ENCODE measurements around the gene CCAR1. TPM values are rescaled to one million over a fixed set of nuclear protein-coding genes. Genes with fewer than 3 reads are reported as not detected.
A peak's percentile ranks its signal among the peaks of the same experiment; 100 is the strongest.
"Not testable (repeated sequence)": the region's sequence is repeated elsewhere in the genome, so short reads cannot be mapped to it uniquely, and the experiment has no call there.

Gene CCAR1
- total and polyA plus RNA-seq, 7 experiments from 2014 or later, result 31.7 to 89.5 (median 87.7) TPM

- Mint-ChIP-seq H3K4me1 (peaks cover 6 to 27% (median 17%) of the 10 kb centered on the region in 7 donors), H3K36me3 (peaks cover 4 to 31% (median 18%) of the 10 kb centered on the region in 5 donors), H3K27me3 (no peaks in the 10 kb centered on the region), H3K4me3 (no peak overlapping the region), H3K9me3 (no peaks in the 10 kb centered on the region), H3K27ac (peak overlapping the region in 1 of 9 donors; percentile 9)
- Histone ChIP-seq H3K9me3 (ENCODE audit: control insufficient read depth in 2 of 3, low read length in 3 of 3) (no peaks in the 10 kb centered on the region), H3K36me3 (ENCODE audit: control insufficient read depth in 2 of 3, insufficient read depth in 3 of 3, low read length in 3 of 3) (peaks cover 0 to 56% (median 4%) of the 10 kb centered on the region in 3 experiments), H3K27ac (ENCODE audit: low read depth, low read length) (no peak overlapping the region), H3K4me1 (ENCODE audit: control insufficient read depth in 2 of 2, insufficient read depth in 2 of 2, low read length in 2 of 2) (peaks cover 6 to 7% of the 10 kb centered on the region in 2 donors), H3K27me3 (ENCODE audit: control insufficient read depth in 2 of 2, insufficient read depth in 2 of 2, low read length in 2 of 2) (no peaks in the 10 kb centered on the region), H3K4me3 (ENCODE audit: low read length) (no peak overlapping the region)
- POLR2A ChIA-PET, result no interaction called here
- DNase-seq, result no peak
- CTCF ChIA-PET, result no interaction called here
- ATAC-seq, result no peak
- intact Hi-C loops (cut with micrococcal nuclease), result loop anchor here in 1 of 2 donors (10.0 kb wide), 1 partner anchor 512 kb away; no protein-coding TSS in a partner anchor
Measured at GRCh38 chr10:68727146-68727545, 6.1 kb downstream of the CCAR1 start.

GRCh38 chr10:68732651-68733050 is 11.6 kb downstream of the CCAR1 start:
- H3K9me3 ChIP-seq (ENCODE audit: control insufficient read depth in 2 of 3, low read length in 3 of 3), result no peaks in the 10 kb centered on the region
- no peaks in the 10 kb centered on the region for H3K9me3 Mint-ChIP-seq
- H3K27me3 Mint-ChIP-seq, result no peaks in the 10 kb centered on the region
- no peak overlapping the region for H3K27ac ChIP-seq (ENCODE audit: low read depth, low read length)
- H3K4me1 Mint-ChIP-seq, result peaks cover 9 to 29% (median 13%) of the 10 kb centered on the region in 7 donors
- no peak overlapping the region for H3K4me3 Mint-ChIP-seq
- ChIA-PET CTCF (no interaction called here), POLR2A (no interaction called here)
- H3K36me3 ChIP-seq (ENCODE audit: control insufficient read depth in 2 of 3, insufficient read depth in 3 of 3, low read length in 3 of 3), result peaks cover 7 to 76% (median 12%) of the 10 kb centered on the region in 3 experiments
- intact Hi-C loops (cut with micrococcal nuclease), result no loop called here
- DNase-seq (no peak), ATAC-seq (no peak)
- H3K4me1 ChIP-seq (ENCODE audit: control insufficient read depth in 2 of 2, insufficient read depth in 2 of 2, low read length in 2 of 2), result no peaks in the 10 kb centered on the region
- H3K27me3 ChIP-seq (ENCODE audit: control insufficient read depth in 2 of 2, insufficient read depth in 2 of 2, low read length in 2 of 2), result no peaks in the 10 kb centered on the region
- H3K27ac Mint-ChIP-seq, result peak overlapping the region in 1 of 9 donors; percentile 39
- H3K4me3 ChIP-seq (ENCODE audit: low read length), result no peak overlapping the region
- peaks cover 9 to 38% (median 17%) of the 10 kb centered on the region in 5 donors for H3K36me3 Mint-ChIP-seq

GRCh38 chr10:68734349-68734748 is 13.3 kb downstream of the CCAR1 start:
- Mint-ChIP-seq H3K4me3 (no peak overlapping the region), H3K27me3 (no peaks in the 10 kb centered on the region), H3K27ac (peak overlapping the region in 1 of 9 donors; percentile 25), H3K4me1 (peaks cover 6 to 25% (median 10%) of the 10 kb centered on the region in 7 donors), H3K36me3 (peaks cover 5 to 39% (median 13%) of the 10 kb centered on the region in 5 donors), H3K9me3 (no peaks in the 10 kb centered on the region)
- POLR2A ChIA-PET, result no interaction called here
- Histone ChIP-seq H3K27me3 (ENCODE audit: control insufficient read depth in 2 of 2, insufficient read depth in 2 of 2, low read length in 2 of 2) (no peaks in the 10 kb centered on the region), H3K27ac (ENCODE audit: low read depth, low read length) (no peak overlapping the region), H3K4me3 (ENCODE audit: low read length) (no peak overlapping the region), H3K4me1 (ENCODE audit: control insufficient read depth in 2 of 2, insufficient read depth in 2 of 2, low read length in 2 of 2) (no peaks in the 10 kb centered on the region), H3K36me3 (ENCODE audit: control insufficient read depth in 2 of 3, insufficient read depth in 3 of 3, low read length in 3 of 3) (peaks cover 10 to 71% (median 17%) of the 10 kb centered on the region in 3 experiments), H3K9me3 (ENCODE audit: control insufficient read depth in 2 of 3, low read length in 3 of 3) (no peaks in the 10 kb centered on the region)
- intact Hi-C loops (cut with micrococcal nuclease), result no loop called here
- no peak for DNase-seq
- ATAC-seq, result no peak
- CTCF ChIA-PET, result no interaction called here

- Histone ChIP-seq H3K27me3 (ENCODE audit: control insufficient read depth in 2 of 2, insufficient read depth in 2 of 2, low read length in 2 of 2) (no peaks in the 10 kb centered on the region), H3K9me3 (ENCODE audit: control insufficient read depth in 2 of 3, low read length in 3 of 3) (no peaks in the 10 kb centered on the region), H3K27ac (ENCODE audit: low read depth, low read length) (no peak overlapping the region), H3K4me3 (ENCODE audit: low read length) (no peak overlapping the region), H3K4me1 (ENCODE audit: control insufficient read depth in 2 of 2, insufficient read depth in 2 of 2, low read length in 2 of 2) (no peaks in the 10 kb centered on the region), H3K36me3 (ENCODE audit: control insufficient read depth in 2 of 3, insufficient read depth in 3 of 3, low read length in 3 of 3) (peaks cover 10 to 79% (median 17%) of the 10 kb centered on the region in 3 experiments)
- Mint-ChIP-seq H3K4me1 (peaks cover 9 to 32% (median 13%) of the 10 kb centered on the region in 7 donors), H3K36me3 (peaks cover 5 to 45% (median 13%) of the 10 kb centered on the region in 5 donors), H3K27ac (peak overlapping the region in 1 of 9 donors; percentile 28), H3K27me3 (no peaks in the 10 kb centered on the region), H3K4me3 (no peak overlapping the region), H3K9me3 (no peaks in the 10 kb centered on the region)
- ChIA-PET CTCF (no interaction called here), POLR2A (interaction anchor here (0.8 kb wide), 1 partner anchor 135 kb away, joined by 3 read pairs; no protein-coding TSS in a partner anchor)
- ATAC-seq, result no peak
- no peak for DNase-seq
- intact Hi-C loops (cut with micrococcal nuclease), result no loop called here
Measured at GRCh38 chr10:68735119-68735518, 14.1 kb downstream of the CCAR1 start.

GRCh38 chr10:68735739-68736138 is 14.7 kb downstream of the CCAR1 start:
- H3K4me1 Mint-ChIP-seq, result peaks cover 8 to 33% (median 13%) of the 10 kb centered on the region in 7 donors

GRCh38 chr10:68740676-68741075 is 19.6 kb downstream of the CCAR1 start:
- POLR2A ChIA-PET, result interaction anchor here (0.7 kb wide), 1 partner anchor 14 kb away, joined by 4 read pairs; no protein-coding TSS in a partner anchor
- not testable (repeated sequence) for H3K27ac Mint-ChIP-seq, H3K9me3 Mint-ChIP-seq

More at GRCh38 chr10:68735739-68736138, 14.7 kb downstream of the CCAR1 start:
- H3K27me3 ChIP-seq (ENCODE audit: control insufficient read depth in 2 of 2, insufficient read depth in 2 of 2, low read length in 2 of 2); intact Hi-C loops (cut with micrococcal nuclease); H3K9me3 Mint-ChIP-seq; H3K27ac ChIP-seq (ENCODE audit: low read depth, low read length); CTCF ChIA-PET; ATAC-seq; H3K4me3 Mint-ChIP-seq; H3K27me3 Mint-ChIP-seq; DNase-seq; H3K4me3 ChIP-seq (ENCODE audit: low read length); H3K9me3 ChIP-seq (ENCODE audit: control insufficient read depth in 2 of 3, low read length in 3 of 3); H3K4me1 ChIP-seq (ENCODE audit: control insufficient read depth in 2 of 2, insufficient read depth in 2 of 2, low read length in 2 of 2): not testable (repeated sequence)
- peaks cover 10 to 79% (median 17%) of the 10 kb centered on the region in 3 experiments for H3K36me3 ChIP-seq (ENCODE audit: control insufficient read depth in 2 of 3, insufficient read depth in 3 of 3, low read length in 3 of 3)
- peak overlapping the region in 3 of 9 donors; percentile 14 to 67 (median 28) for H3K27ac Mint-ChIP-seq
- H3K36me3 Mint-ChIP-seq, result peaks cover 5 to 45% (median 13%) of the 10 kb centered on the region in 5 donors
- POLR2A ChIA-PET, result interaction anchor here (0.8 kb wide), 1 partner anchor 135 kb away, joined by 3 read pairs; no protein-coding TSS in a partner anchor

GRCh38 chr10:68742397-68742796 is 21.4 kb downstream of the CCAR1 start:
- peaks cover 0 to 13% (median 8%) of the 10 kb centered on the region in 7 donors for H3K4me1 Mint-ChIP-seq
- intact Hi-C loops (cut with micrococcal nuclease), result no loop called here
- ATAC-seq, result no peak
- peaks cover 0 to 30% (median 6%) of the 10 kb centered on the region in 5 donors for H3K36me3 Mint-ChIP-seq
- POLR2A ChIA-PET, result no interaction called here
- Histone ChIP-seq H3K4me1 (ENCODE audit: control insufficient read depth in 2 of 2, insufficient read depth in 2 of 2, low read length in 2 of 2) (peaks cover 0 to 3% of the 10 kb centered on the region in 2 donors), H3K27ac (ENCODE audit: low read depth, low read length) (no peak overlapping the region), H3K36me3 (ENCODE audit: control insufficient read depth in 2 of 3, insufficient read depth in 3 of 3, low read length in 3 of 3) (peaks cover 15 to 69% (median 18%) of the 10 kb centered on the region in 3 experiments), H3K9me3 (ENCODE audit: control insufficient read depth in 2 of 3, low read length in 3 of 3) (no peaks in the 10 kb centered on the region), H3K27me3 (ENCODE audit: control insufficient read depth in 2 of 2, insufficient read depth in 2 of 2, low read length in 2 of 2) (no peaks in the 10 kb centered on the region), H3K4me3 (ENCODE audit: low read length) (no peak overlapping the region)
- no peak overlapping the region for H3K27ac Mint-ChIP-seq
- H3K27me3 Mint-ChIP-seq, result no peaks in the 10 kb centered on the region
- DNase-seq, result no peak
- CTCF ChIA-PET, result no interaction called here
- no peak overlapping the region for H3K4me3 Mint-ChIP-seq
- H3K9me3 Mint-ChIP-seq, result no peaks in the 10 kb centered on the region

More at GRCh38 chr10:68740676-68741075, 19.6 kb downstream of the CCAR1 start:
- H3K27me3 ChIP-seq (ENCODE audit: control insufficient read depth in 2 of 2, insufficient read depth in 2 of 2, low read length in 2 of 2); H3K4me3 ChIP-seq (ENCODE audit: low read length); H3K4me3 Mint-ChIP-seq; H3K27me3 Mint-ChIP-seq; intact Hi-C loops (cut with micrococcal nuclease); DNase-seq; H3K9me3 ChIP-seq (ENCODE audit: control insufficient read depth in 2 of 3, low read length in 3 of 3); CTCF ChIA-PET; H3K27ac ChIP-seq (ENCODE audit: low read depth, low read length); ATAC-seq; H3K4me1 ChIP-seq (ENCODE audit: control insufficient read depth in 2 of 2, insufficient read depth in 2 of 2, low read length in 2 of 2): not testable (repeated sequence)
- H3K36me3 ChIP-seq (ENCODE audit: control insufficient read depth in 2 of 3, insufficient read depth in 3 of 3, low read length in 3 of 3), result peaks cover 20 to 74% (median 22%) of the 10 kb centered on the region in 3 experiments
- H3K36me3 Mint-ChIP-seq, result peaks cover 5 to 38% (median 10%) of the 10 kb centered on the region in 5 donors
- peaks cover 0 to 21% (median 13%) of the 10 kb centered on the region in 7 donors for H3K4me1 Mint-ChIP-seq
